ENCODE results near the gene UBD.

- TF ChIP-seq CTCF (IDR thresholded peaks at IDR 0.05; ENCODE audit: low read length) (no peak), EZH2 (IDR thresholded peaks at IDR 0.05; ENCODE audit: borderline replicate concordance, low read length) (no peak)
Observed at GRCh38 chr6:29557320-29557719, 2.2 kb downstream of the UBD start.

All from OCI-LY1 (cell line).